HG03159 (cell line): ENCODE results near the gene ILF3.
"Not testable (repeated sequence)": the region's sequence is repeated elsewhere in the genome, so short reads cannot be mapped to it uniquely, and the experiment has no call there.

Experiments
- ATAC-seq: cut with Tn5 transposase; IDR thresholded peaks from one replicate; pipeline ENCODE4 v1.9.1; 2021; ENCODE audit warnings: mild to moderate bottlenecking, moderate library complexity; ENCODE audit not compliant: unreplicated experiment

The ILF3 gene

DNA sequence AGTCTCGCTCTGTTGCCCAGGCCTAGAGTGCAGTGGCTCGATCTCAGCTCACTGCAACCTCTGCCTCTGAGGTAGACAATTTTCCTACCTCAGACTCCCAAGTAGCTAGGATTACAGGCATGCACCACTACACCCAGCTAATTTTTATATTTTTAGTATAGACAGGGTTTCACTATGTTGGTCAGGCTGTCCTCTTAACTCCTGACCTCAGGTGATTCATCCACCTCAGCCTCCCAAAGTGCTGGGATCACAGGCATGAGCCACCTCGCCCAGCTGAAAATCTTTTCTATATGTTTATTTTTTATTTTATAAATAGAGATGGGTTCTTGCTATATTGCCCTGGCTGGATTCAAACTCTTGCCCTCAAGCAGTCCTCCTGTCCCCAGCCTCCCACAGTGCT, 17.8 kb downstream of the ILF3 start:
- ATAC-seq, result not testable (repeated sequence)

DNA sequence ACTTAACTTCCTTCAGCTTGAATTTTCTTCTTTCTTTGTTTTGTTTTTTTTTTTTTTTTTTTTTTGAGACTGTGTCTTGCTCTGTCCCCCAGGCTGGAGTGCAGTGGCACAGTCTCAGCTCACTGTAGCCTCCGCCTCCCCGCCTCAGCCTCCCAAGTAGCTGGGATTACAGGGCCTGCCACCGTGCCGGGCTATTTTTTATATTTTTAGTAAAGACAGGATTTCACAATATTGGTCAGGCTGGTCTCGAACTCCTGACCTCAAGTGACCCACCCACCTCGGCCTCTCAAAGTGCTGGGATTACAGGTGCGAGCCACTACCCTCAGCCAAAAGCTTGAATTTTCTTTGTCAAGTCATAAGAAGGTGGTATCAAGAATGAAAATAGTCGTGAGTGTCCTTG, 21.1 kb downstream of the ILF3 start:
- ATAC-seq, result not testable (repeated sequence)

DNA sequence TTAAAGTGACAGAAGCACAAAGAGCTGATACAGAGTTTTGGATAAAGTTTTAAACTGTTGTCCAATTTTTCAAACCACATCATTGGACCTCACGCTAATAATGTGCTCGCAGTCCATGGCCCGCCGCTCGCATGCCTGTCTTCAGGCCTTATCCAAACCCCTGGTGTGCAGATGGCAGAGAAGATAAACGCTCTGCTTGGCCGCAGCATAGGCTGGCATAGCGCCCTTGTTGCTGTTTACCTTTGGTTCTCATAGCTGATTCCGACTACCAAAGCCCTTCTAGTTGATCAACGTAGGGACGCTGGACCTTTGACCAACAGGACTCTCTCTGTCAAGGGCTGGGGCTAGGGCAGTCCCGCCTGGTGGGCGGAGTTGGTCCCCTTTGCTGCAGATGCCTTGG, 23.6 kb downstream of the ILF3 start:
- ATAC-seq, result no peak

DNA sequence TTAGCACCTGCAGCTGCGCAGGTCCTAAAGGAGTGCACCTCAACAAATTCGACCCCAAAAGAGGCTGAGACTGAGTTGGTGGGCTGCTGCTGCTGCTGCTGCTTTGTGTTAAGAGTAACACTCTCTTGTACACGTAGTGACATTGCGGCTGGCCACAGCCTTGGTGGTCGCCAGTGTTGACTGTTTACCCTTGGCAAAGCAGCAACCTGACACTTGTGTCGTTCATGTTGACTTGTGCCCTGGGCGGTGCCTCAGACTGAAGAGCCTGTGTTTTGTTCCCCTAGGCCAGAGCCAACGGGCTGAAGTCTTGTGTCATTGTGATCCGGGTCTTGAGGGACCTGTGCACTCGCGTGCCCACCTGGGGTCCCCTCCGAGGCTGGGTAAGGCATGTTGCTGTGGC, 24.7 kb downstream of the ILF3 start:
- ATAC-seq, result no peak

DNA sequence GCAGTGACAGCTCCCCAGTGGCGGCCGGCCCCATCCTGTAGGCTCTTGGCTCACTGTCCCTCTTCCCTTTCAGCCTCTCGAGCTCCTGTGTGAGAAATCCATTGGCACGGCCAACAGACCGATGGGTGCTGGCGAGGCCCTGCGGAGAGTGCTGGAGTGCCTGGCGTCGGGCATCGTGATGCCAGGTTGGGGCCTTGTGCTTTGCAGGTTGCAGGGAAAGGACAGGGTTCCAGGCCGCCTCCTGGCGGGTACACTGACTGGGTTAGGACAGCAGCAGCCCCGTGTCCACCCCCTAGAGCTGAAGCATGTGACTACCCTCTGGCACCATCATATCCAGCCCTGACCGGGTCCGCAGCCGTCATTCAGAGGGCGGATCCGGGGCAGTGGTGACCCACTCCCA, 25.6 kb downstream of the ILF3 start:
- no peak for ATAC-seq

DNA sequence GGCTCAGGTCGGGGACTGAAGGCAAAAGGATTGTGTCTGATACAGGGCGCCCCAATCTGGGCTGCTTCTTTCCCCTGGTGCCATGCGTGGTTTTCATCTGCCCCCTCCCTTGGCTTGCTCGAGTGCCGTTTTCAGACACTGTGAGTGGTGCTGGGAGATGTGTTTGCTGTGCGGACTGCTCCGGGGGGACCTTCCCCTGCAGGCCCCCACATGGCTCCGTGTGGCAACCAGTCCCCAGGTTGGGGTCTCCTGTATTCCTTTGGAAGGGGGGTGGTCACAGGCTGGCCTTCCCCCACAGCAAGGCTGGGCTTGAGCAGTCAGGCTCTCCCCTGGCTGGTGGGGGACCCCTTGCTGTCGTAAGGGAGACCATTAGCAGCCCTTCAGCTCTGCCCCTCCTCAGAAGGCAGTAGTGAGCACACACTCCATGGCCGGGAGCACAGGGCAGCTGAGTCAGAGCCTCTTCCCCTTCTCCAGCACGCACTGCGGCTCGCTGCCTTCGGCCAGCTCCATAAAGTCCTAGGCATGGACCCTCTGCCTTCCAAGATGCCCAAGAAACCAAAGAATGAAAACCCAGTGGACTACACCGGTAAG, 26.5 kb downstream of the ILF3 start:
- no peak for ATAC-seq

DNA sequence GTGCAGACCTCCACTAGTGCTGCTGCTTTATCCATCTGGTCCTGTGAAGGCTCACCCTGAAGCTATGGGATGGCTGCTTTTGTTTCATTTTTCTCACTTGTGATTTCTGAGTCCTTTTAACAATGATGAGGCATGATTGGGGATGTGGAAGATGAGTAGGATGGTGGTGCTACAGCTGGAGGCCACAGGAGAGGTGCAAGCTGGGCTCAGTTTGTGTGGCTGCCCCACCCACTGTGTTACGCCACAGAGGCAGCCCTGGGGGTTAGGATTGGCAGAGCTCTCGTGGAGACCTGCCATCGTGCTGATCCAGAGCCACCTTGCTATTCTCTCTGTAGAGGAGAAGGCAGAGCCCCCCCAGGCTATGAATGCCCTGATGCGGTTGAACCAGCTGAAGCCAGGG, 27.5 kb downstream of the ILF3 start:
- no peak for ATAC-seq

DNA sequence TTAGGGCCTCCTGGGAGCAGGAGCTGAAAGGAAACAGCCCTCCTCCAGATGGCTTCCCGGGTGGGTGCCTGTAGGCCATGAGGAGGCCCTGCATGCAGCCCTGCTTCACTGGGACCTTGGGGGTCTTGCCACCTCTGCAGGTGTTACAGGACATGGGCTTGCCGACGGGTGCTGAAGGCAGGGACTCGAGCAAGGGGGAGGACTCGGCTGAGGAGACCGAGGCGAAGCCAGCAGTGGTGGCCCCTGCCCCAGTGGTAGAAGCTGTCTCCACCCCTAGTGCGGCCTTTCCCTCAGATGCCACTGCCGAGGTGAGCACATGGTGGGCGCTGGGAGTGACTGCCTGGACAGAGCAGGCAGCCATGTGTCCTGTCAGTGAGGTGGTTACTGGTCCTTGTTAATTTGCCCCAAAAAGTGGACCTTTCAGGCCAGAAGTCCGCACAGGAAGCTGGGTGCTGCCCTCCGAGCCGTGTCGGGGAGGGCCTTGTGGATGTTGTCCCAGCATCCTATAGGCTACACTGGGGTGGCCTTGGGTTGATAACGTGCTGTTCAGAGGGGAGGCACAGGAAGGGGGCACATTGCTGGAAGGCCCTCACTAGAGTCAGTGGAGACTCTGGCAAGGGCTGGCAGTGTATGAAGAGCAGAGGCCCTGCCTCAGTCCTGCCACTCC, 28.4 kb downstream of the ILF3 start:
- ATAC-seq, result no peak

DNA sequence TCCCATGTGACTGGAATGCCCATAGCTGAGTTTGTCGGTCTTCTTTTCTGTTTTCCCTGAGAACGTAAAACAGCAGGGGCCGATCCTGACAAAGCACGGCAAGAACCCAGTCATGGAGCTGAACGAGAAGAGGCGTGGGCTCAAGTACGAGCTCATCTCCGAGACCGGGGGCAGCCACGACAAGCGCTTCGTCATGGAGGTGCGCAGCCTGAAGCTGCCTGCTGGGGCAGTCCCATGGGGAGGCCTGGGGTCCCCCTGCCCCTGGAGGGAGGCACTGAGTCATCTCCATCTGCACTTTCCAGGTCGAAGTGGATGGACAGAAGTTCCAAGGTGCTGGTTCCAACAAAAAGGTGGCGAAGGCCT, 28.9 kb downstream of the ILF3 start:
- ATAC-seq, result no peak

DNA sequence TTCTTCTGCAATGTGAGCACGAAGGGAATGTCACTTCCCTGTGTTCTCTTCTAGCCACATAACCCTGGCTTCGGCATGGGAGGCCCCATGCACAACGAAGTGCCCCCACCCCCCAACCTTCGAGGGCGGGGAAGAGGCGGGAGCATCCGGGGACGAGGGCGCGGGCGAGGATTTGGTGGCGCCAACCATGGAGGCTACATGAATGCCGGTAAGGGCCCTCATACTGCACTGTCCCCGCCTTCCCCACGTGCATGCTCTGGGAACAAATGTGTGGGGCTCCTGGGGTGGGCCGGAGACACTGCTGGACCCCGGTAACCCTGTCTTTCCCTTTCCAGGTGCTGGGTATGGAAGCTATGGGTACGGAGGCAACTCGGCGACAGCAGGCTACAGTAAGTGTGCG, 29.4 kb downstream of the ILF3 start:
- ATAC-seq, result no peak

DNA sequence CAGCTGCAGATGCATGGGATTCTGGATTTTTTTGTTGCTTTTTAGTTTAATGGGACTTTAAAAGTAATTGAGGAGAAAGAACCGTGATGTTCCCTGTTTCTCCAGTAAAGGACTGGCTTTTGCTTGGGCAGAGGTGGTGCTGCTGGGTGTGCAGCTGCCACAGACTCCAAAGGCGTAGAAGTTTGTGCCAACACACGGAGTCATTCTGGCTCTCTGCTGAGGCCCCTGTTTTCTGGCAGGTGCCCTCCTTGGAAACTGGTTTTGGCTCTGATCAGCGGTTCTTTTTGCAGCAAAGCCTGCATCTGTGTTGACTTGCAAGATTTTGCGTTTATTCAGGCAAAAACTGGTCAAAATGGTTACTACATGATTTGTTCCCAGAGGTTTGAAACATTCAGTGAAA, 31.1 kb downstream of the ILF3 start:
- ATAC-seq, result no peak

DNA sequence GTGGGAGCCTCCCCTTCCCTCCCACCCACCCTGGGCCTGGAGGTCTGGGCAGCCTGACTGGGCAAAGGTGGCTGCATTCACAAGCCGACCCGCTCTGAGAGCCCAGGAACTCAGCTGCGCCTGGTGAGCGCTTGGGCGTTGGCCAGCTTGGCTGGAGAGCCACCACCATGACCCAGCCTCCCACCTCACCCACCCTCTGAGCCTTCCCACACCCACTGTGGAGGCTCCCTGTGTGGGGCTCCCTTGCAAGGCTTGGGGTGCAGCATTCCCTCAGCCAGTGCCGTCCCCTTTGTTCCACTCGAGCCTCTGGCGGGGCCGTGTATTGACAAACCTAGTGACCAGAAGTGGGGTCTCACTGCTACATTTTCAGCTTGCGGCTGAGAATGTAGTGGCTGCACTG, 32.0 kb downstream of the ILF3 start:
- ATAC-seq, result no peak

DNA sequence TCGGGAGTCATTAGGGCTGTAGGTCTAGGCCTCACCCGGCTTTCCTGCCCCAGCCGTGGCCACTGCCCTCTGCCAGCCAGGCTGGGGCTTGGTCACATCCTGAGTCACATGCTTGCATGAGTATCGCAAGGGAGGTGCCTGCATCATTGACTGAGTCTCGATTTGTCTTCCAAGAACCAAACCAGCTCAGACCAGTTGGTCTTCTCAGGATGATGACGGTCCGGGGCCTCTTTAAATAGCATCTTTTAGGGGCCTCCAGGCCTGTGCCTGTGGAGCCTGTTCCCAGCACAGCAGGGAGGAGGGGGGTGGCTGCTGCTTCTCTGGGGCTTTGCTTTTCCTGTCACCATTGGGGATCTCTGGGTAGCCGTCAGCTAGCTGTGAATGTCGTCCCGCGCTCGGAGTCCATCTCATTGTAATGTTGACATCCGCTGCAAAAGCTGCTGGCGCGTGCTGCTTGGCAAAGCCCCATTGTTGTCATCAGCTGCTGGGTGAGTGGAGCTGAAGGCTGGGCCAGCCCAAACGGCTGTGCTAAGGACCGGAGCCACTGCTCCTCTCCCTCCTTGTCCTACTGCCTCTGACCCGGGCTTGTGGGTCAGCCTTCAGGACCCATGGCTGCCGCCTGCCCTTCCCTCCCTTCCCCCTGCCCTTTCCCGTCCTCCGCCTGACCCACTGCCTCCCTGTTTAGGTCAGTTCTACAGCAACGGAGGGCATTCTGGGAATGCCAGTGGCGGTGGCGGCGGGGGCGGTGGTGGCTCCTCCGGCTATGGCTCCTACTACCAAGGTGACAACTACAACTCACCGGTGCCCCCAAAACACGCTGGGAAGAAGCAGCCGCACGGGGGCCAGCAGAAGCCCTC, 32.7 kb downstream of the ILF3 start:
- no peak for ATAC-seq

DNA sequence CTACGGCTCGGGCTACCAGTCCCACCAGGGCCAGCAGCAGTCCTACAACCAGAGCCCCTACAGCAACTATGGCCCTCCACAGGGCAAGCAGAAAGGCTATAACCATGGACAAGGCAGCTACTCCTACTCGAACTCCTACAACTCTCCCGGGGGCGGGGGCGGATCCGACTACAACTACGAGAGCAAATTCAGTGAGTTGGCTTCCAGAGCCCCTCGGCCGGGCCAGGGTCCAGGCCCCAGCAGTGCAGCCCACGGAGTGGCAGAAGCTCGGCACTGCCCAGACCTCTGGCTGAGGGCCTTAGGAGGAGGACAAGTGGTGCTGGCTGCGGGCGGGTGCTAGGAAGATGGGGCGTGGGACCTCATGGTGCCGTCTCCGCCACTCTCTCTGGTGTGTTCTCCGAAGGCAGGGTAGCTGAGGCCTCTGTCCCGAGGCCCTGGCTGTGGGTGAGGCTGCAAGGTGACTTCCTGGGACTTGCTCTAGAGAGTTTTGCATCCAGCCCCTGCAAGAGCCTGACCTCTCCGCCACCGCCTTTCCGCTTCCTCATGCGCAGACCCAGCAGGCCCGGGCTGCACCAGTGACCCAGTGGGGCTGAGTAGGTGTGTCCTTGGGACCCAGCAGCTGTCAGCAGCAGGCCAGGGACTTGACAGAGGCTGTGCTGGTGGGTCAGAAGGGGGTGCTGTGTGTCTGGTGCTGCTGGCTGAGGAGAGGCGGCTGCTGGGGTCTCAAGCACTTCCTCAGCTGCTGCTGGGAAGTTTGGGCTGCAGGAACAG, 33.6 kb downstream of the ILF3 start:
- no peak for ATAC-seq

DNA sequence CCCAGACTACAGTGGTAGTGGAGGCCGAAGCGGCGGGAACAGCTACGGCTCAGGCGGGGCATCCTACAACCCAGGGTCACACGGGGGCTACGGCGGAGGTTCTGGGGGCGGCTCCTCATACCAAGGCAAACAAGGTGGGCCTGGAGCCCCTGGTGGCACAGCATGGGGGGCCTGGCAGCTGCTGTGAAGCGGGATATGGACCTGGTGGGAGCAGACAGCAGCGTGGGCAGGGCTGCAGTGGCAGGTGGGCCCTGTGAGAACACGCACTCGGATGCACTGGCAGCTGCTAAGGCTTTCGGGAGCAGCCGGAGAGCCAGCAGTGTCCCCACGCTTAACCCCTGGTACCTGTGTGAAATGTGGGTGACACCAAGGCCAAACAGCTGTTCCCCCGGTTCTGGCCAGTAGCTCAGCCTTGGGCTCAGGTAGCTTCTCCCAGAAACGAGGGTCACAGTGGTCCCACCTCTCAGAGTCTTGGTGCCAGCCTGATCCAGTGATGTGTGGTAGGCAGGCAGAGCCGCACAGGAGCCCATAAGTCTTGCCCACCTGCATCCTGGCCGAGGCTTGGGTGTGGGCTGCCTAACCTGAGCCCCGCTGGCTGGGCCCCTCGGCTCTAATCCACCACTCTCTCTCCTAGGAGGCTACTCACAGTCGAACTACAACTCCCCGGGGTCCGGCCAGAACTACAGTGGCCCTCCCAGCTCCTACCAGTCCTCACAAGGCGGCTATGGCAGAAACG, 34.6 kb downstream of the ILF3 start:
- no peak for ATAC-seq

DNA sequence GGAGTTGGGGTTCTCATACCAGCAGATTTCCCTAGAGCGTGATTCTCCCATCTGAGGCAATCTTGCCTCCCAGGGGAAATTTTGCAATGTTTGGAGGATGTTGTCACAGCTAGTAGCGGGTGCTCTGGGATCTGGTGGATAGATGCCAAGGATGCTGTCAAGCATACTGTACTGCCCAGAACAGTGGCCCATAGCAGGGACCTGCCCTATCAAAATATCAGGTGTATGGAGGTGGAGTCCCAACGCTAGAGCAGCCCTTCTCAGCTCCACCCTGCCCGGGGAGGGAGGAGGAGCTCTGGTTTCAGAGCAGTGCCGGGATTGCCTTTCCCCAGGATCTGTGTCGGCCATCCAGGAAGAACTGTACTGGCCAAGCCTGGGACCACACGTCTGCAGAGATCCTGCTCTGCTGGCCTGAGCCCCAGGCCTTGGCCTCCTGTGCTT, 36.2 kb downstream of the ILF3 start:
- no peak for ATAC-seq

DNA sequence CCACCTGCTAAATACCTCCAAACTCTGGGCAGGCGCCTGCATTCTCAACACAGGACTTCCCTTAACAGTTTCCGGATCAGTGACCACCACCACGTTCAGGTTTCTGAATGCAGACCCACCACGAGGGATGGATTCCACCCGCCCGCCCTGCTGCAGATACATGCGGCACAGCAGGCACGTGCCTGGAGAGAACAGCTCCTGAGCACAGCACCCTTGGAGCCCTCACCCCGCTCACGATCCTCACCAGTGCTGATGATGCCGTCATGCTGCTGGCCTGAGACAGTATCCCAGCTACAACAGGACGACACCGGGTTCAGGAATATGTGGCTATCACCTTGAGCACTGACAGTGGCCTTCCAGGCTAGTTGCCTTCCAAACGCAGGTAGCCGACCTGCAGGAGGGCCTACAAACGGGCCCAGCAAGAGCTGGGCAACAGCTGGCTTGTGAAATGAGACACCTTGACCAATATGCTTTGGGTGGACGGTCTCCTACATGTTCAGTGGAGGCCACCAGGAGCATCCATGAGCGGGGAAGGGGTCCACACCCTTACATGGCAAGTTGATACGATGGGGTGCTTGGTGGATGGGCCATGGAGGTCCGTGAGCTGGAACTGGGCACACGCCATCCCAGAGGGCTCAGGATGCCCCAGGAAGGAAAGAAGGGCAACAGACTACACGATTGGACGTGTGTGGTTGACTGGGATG, 37.2 kb downstream of the ILF3 start:
- ATAC-seq, result no peak

DNA sequence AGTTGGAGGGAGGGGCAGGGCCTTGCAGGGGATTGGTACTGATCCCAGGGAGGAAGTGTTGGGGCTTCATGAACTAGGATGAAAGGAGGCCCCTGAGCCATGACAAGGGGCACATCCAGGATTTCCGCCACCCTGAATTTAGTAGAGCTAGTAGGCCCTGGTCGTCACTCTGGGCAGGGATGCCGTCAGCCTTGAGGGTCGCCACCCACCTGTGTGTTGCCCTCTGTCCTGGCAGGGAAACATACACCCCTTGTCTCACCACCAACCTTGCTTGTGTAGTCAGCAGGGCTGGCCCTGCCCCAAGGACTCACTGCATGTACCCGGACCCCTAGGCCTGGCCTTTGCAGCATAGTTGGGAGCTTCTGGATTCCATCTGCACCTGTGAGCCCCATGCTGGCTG, 37.7 kb downstream of the ILF3 start:
- no peak for ATAC-seq

DNA sequence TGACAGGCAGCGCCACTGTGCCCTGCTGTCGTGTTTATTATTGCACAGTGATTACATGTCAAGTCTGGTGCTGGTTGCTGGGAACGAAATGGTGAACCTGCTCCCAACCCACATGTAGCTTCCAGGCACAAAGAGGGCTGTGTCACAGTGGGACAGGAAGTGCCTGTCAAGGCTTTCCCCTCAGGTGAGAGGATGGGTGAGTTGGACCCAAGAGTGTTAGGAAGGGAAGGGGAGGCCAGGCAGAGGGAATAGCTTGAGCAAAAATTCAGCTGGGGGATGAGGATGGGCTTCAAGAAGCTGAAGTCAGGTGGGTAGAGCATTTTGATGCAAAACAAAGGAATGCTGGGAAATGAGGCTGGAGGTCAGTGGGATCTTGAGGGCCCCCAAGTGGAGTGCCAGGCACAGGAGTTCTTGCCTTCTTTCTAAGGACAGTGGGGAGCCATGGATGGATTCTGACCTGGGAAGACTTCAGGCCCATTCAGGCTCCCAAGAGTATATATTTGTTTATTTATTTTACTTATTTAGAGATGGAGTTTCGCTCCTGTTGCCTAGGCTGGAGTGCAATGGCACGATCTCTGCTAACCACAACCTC, 38.6 kb downstream of the ILF3 start:
- no peak for ATAC-seq
